Measurements from ENCODE around the gene CDH10. TPM values are rescaled to one million over a fixed set of nuclear protein-coding genes. Genes with fewer than 3 reads are reported as not detected.

The CDH10 gene
- total RNA-seq, 2 experiments from 2014 or later, result not detected

DNA sequence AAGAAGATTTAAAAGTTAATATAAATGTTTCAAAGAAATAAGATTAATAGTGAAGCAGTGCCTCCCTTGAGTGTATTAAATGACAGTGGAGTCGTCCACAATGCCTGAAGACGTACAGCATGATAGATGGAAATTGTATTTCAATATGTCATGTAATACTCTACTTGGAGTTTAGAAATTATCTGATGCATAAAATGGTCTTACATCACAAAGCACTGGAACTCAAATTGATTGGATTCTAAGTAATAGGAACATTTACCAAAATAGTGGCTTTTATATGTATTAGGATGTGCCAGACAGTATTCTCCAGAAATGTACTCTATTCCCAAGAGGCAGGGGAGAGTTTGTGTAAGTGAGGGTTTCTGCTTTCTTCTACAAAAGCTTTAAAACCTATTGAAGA is 49.4 kb downstream of the CDH10 start:
- no peak for ATAC-seq
- H3K36me3 Mint-ChIP-seq (ENCODE audit: low read depth), result no peaks in the 10 kb centered on the region
- intact Hi-C loops (cut with DNase I, micrococcal nuclease), result no loop called here

DNA sequence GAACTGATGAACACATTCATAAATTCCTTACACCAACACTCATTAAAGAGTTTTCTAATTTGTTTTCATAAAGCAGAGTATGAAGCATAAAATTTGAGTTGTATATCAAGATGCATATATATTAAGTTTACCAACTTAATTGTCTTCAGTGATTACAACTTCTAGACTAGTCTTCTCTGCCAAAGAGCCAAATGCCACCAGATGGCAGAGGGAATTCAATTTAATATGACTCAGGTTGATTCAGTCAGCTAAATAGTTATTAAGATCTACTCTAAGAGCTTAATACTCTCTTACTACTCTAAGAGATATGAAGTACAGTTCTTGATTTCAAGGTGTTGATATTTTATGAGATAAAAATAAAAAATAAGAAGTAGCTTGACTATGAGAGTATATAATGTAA is 53.4 kb downstream of the CDH10 start:
- ATAC-seq (no peak), DNase-seq (no peak)
- intact Hi-C loops (cut with DNase I, micrococcal nuclease), result no loop called here
- Mint-ChIP-seq H3K27me3 (no peaks in the 10 kb centered on the region), H3K4me1 (no peaks in the 10 kb centered on the region), H3K9me3 (ENCODE audit: low read depth) (peaks cover 6% of the 10 kb centered on the region), H3K36me3 (ENCODE audit: low read depth) (no peaks in the 10 kb centered on the region), H3K4me3 (no peak overlapping the region), H3K27ac (no peak overlapping the region)
- ChIA-PET POLR2A (no interaction called here), CTCF (no interaction called here)

More for the DNA sequence above, 49.4 kb downstream of the CDH10 start:
- H3K27me3 Mint-ChIP-seq, result no peaks in the 10 kb centered on the region
- DNase-seq, result no peak
- CTCF ChIA-PET, result no interaction called here
- no peak overlapping the region for H3K27ac Mint-ChIP-seq
- H3K4me3 Mint-ChIP-seq, result no peak overlapping the region
- peaks cover 8% of the 10 kb centered on the region for H3K9me3 Mint-ChIP-seq (ENCODE audit: low read depth)
- POLR2A ChIA-PET, result no interaction called here
- H3K4me1 Mint-ChIP-seq, result no peaks in the 10 kb centered on the region

DNA sequence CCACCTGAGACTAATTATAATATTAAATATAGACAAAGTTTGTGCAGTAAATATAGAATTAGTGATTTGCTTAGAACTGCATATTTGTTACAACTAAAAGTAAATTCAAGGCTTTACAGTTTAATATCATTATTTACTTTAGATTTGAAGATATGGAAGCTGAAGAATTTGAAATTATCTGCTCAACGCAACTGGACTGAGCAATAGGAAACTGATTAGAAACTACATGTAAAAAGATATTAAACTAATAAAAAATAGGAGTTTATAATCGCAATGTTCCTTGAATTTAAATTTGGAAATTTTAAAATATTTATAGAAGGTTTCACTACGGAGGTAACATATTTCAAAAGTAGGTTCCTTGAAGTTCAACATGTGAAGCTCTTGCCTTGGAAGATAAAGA is 55.2 kb downstream of the CDH10 start:
- no peak overlapping the region for H3K27ac Mint-ChIP-seq
- POLR2A ChIA-PET, result no interaction called here
- no peak overlapping the region for H3K4me3 Mint-ChIP-seq
- CTCF ChIA-PET, result no interaction called here
- no peaks in the 10 kb centered on the region for H3K36me3 Mint-ChIP-seq (ENCODE audit: low read depth)
- H3K9me3 Mint-ChIP-seq (ENCODE audit: low read depth), result peaks cover 10% of the 10 kb centered on the region
- H3K27me3 Mint-ChIP-seq, result no peaks in the 10 kb centered on the region
- intact Hi-C loops (cut with DNase I, micrococcal nuclease), result no loop called here
- H3K4me1 Mint-ChIP-seq, result no peaks in the 10 kb centered on the region
- no peak for DNase-seq
- ATAC-seq, result no peak

DNA sequence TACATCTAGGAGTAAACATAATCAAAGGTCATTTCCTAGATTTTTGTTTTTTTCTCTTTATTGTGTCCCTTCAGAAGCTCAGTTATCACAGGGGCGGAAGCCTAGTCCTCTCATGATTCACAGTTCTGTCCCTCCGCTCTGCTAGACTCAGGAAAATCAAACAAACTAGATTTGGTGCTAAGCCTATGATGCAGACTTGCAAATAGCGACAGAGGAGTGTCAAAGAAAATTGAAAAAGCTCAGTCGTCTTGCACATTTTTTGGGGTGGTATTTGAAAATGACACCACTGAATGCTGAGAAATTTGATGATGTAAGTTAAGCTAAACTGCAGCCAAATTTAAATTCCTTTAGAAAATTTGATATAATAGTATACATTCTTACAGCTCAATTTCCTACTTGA is 59.0 kb downstream of the CDH10 start:
- H3K4me3 Mint-ChIP-seq, result no peak overlapping the region
- intact Hi-C loops (cut with DNase I, micrococcal nuclease), result no loop called here
- H3K27ac Mint-ChIP-seq, result no peak overlapping the region
- DNase-seq, result no peak
- H3K27me3 Mint-ChIP-seq, result no peaks in the 10 kb centered on the region
- ChIA-PET CTCF (interaction anchor here (0.7 kb wide), 1 partner anchor 37 kb away, joined by 3 read pairs; no protein-coding TSS in a partner anchor), POLR2A (no interaction called here)
- H3K4me1 Mint-ChIP-seq, result no peaks in the 10 kb centered on the region
- peaks cover 4% of the 10 kb centered on the region for H3K9me3 Mint-ChIP-seq (ENCODE audit: low read depth)
- H3K36me3 Mint-ChIP-seq (ENCODE audit: low read depth), result no peaks in the 10 kb centered on the region
- ATAC-seq, result no peak

DNA sequence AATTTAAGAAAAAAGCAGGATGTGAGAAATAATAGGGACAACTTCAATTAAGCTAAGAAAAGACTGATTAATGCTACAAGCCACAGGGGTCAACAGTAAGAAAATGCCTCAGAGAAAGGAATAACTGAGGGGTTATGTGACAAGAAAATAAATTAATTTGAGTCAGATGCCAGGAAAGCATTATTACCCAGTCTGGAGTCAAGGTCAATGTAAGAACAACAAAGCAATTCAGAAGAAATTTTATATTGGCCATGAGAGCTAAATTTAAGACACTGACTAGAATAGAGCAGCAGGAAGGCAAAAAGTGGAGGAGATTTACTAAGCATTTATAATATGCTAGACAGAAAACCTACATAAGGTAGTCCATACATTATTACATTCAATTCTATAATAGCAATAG is 73.5 kb downstream of the CDH10 start:
- ChIA-PET POLR2A (no interaction called here), CTCF (no interaction called here)
- H3K27ac Mint-ChIP-seq, result no peak overlapping the region
- H3K4me3 Mint-ChIP-seq, result no peak overlapping the region
- no peaks in the 10 kb centered on the region for H3K4me1 Mint-ChIP-seq
- DNase-seq, result no peak
- H3K9me3 Mint-ChIP-seq (ENCODE audit: low read depth), result peaks cover 9% of the 10 kb centered on the region
- H3K27me3 Mint-ChIP-seq, result no peaks in the 10 kb centered on the region
- H3K36me3 Mint-ChIP-seq (ENCODE audit: low read depth), result no peaks in the 10 kb centered on the region
- no peak for ATAC-seq
- intact Hi-C loops (cut with DNase I, micrococcal nuclease), result no loop called here

DNA sequence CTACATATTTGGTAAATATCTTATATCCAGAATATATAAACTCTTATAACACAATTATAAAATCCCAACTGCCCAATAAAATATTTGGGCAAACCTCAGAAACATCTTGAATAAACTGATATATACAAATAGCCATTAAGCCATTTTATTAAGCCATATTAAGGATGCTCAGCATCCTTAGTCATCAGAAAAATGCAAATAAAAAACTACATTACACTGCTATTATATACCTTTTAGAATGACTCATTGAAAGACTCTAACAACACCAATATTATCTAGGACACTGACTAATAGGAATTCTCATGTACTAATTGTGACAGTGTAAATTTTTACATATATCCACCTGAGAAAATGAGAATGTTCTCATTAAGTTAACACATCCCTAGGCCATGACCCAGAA is 77.8 kb downstream of the CDH10 start:
- no peak overlapping the region for H3K27ac Mint-ChIP-seq
- intact Hi-C loops (cut with DNase I, micrococcal nuclease), result no loop called here
- H3K36me3 Mint-ChIP-seq (ENCODE audit: low read depth), result no peaks in the 10 kb centered on the region
- DNase-seq (no peak), ATAC-seq (no peak)
- ChIA-PET POLR2A (no interaction called here), CTCF (no interaction called here)
- no peaks in the 10 kb centered on the region for H3K27me3 Mint-ChIP-seq
- no peak overlapping the region for H3K4me3 Mint-ChIP-seq
- peaks cover 11% of the 10 kb centered on the region for H3K9me3 Mint-ChIP-seq (ENCODE audit: low read depth)
- no peaks in the 10 kb centered on the region for H3K4me1 Mint-ChIP-seq

DNA sequence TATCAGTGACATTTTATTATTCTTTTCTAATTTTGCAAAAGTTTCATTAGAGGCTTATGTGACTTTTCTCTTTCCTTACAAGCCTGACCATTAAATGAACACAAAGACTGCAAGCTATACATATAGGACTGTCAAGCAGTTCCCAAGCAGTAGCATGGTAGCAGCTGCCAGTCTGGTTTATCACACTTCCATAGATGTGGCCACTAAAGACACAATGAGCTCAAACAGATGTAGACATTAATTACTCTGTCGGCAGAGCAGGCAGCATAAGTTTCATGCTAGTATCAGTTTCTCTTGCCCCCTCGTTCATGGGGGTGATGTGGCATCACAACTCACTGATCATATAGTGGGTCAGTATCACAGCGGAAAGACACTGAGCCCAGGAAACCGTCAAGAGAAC is 89.5 kb downstream of the CDH10 start:
- POLR2A ChIA-PET, result no interaction called here
- intact Hi-C loops (cut with DNase I, micrococcal nuclease), result no loop called here
- no peak for ATAC-seq
- Mint-ChIP-seq H3K36me3 (ENCODE audit: low read depth) (no peaks in the 10 kb centered on the region), H3K4me1 (no peaks in the 10 kb centered on the region), H3K27ac (no peak overlapping the region), H3K4me3 (no peak overlapping the region), H3K9me3 (ENCODE audit: low read depth) (peaks cover 5% of the 10 kb centered on the region), H3K27me3 (no peaks in the 10 kb centered on the region)
- DNase-seq, result no peak
- CTCF ChIA-PET, result no interaction called here

DNA sequence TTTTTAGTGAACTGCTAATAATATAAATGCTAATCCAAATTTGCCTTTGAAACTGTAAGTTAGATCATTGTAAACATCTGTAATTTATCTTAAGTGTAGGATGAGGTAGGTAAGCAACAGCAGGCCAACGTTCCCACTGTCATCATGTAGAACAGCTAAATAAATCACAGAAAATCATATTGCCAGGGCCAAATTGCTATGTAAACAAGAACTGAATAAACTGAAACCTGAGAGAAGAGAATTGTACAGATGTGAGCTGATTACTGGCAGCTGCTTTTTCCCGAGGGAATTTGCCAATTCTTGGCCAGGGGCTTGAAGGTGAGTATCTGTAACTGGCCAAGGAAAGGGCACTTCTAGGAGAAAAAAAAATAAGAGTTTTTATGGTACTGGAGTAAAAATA is 97.6 kb downstream of the CDH10 start:
- intact Hi-C loops (cut with DNase I, micrococcal nuclease), result no loop called here
- POLR2A ChIA-PET, result no interaction called here
- Mint-ChIP-seq H3K4me3 (no peak overlapping the region), H3K9me3 (ENCODE audit: low read depth) (peaks cover 3% of the 10 kb centered on the region), H3K4me1 (no peaks in the 10 kb centered on the region), H3K36me3 (ENCODE audit: low read depth) (no peaks in the 10 kb centered on the region), H3K27ac (no peak overlapping the region), H3K27me3 (no peaks in the 10 kb centered on the region)
- CTCF ChIA-PET, result no interaction called here
- no peak for ATAC-seq
- no peak for DNase-seq

DNA sequence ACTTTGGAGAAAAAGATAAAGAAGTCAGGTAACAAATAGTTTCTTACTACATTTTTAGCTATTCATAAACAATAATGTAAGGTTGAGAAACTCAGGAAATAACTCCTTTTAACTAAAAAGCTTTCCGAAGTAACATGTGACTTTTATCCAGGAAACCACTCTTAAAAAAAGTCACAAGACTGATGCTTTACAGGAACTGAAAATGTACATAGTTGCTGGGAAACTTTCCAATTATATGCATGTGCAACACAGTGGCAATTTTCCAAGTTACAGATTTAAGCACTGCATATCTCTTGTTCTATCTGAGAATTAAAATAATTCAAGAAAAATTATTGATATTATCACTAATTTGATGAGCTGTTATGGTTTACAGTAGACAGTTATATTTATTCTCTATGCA is 105.2 kb downstream of the CDH10 start:
- Mint-ChIP-seq H3K4me1 (no peaks in the 10 kb centered on the region), H3K27me3 (no peaks in the 10 kb centered on the region), H3K9me3 (ENCODE audit: low read depth) (no peaks in the 10 kb centered on the region), H3K4me3 (no peak overlapping the region), H3K36me3 (ENCODE audit: low read depth) (no peaks in the 10 kb centered on the region), H3K27ac (no peak overlapping the region)
- no peak for DNase-seq
- intact Hi-C loops (cut with DNase I, micrococcal nuclease), result no loop called here
- CTCF ChIA-PET, result no interaction called here
- no peak for ATAC-seq
- POLR2A ChIA-PET, result no interaction called here

DNA sequence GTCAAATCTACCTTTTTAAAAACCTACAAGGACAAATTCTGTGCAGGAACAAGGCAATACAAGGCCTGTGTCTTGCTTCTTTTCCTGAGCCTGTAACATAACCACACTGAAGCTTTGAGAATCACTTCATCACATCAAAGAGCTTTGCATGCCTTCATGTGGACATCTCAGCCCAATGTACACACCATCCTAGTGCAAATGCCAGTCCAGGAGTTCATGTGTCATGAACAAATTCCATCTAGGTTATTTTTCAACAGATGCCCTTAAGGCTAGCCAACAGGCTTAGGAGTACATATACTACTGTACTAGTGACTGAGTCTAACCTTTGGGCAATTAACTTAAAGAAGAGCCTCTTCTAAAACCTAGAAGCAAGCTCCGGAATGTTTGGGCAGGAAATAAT is 106.4 kb downstream of the CDH10 start:
- Mint-ChIP-seq H3K9me3 (ENCODE audit: low read depth) (no peaks in the 10 kb centered on the region), H3K4me1 (no peaks in the 10 kb centered on the region), H3K27me3 (no peaks in the 10 kb centered on the region), H3K27ac (no peak overlapping the region), H3K4me3 (no peak overlapping the region), H3K36me3 (ENCODE audit: low read depth) (no peaks in the 10 kb centered on the region)
- ChIA-PET POLR2A (no interaction called here), CTCF (no interaction called here)
- no peak for DNase-seq
- intact Hi-C loops (cut with DNase I, micrococcal nuclease), result no loop called here
- no peak for ATAC-seq

DNA sequence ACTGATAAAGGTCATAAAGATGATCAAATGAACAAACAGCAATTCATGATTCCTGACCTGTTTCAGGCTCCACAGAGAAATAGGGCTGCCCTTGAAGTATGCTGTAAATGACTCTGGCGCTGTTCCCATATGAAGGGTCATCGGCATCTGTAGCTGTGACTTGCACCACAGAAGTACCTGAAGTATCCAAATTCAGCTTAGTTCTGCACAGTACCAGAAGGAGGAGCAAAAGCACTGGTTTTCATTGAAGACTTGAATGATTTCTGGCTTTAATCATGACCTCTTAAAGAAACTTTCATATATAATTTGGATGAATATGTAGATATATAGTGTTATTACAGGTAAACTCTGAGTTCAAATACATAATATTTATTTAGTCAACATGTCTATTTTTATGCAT is 109.1 kb downstream of the CDH10 start:
- intact Hi-C loops (cut with DNase I, micrococcal nuclease), result no loop called here
- H3K4me3 Mint-ChIP-seq, result no peak overlapping the region
- no peaks in the 10 kb centered on the region for H3K4me1 Mint-ChIP-seq
- ATAC-seq, result no peak
- H3K36me3 Mint-ChIP-seq (ENCODE audit: low read depth), result no peaks in the 10 kb centered on the region
- H3K27ac Mint-ChIP-seq, result no peak overlapping the region
- H3K9me3 Mint-ChIP-seq (ENCODE audit: low read depth), result no peaks in the 10 kb centered on the region
- ChIA-PET POLR2A (no interaction called here), CTCF (no interaction called here)
- DNase-seq, result no peak
- H3K27me3 Mint-ChIP-seq, result no peaks in the 10 kb centered on the region

DNA sequence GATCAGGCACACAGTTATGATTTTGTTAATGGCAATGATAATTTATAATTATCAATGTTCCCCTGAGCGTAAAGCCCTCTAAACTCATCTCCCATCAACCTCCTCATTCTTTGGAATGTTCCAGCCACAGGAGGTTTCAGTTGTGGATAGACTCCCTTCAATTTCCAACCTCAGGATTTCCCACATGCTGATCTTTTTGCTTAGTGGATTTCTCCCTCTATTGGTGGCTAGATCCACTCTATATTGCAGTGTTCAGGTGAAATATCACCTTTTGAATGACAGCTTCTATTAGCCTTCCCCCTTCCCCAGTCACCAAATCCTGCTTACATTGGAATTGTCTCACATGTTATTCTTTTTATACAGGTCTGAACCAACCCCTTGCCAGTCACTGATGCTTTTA is 113.9 kb downstream of the CDH10 start:
- intact Hi-C loops (cut with DNase I, micrococcal nuclease), result no loop called here
- H3K9me3 Mint-ChIP-seq (ENCODE audit: low read depth), result peaks cover 4% of the 10 kb centered on the region
- ATAC-seq, result no peak
- H3K36me3 Mint-ChIP-seq (ENCODE audit: low read depth), result no peaks in the 10 kb centered on the region
- no peaks in the 10 kb centered on the region for H3K4me1 Mint-ChIP-seq
- no peak overlapping the region for H3K4me3 Mint-ChIP-seq
- ChIA-PET POLR2A (no interaction called here), CTCF (no interaction called here)
- H3K27me3 Mint-ChIP-seq, result no peaks in the 10 kb centered on the region
- H3K27ac Mint-ChIP-seq, result no peak overlapping the region
- DNase-seq, result no peak

DNA sequence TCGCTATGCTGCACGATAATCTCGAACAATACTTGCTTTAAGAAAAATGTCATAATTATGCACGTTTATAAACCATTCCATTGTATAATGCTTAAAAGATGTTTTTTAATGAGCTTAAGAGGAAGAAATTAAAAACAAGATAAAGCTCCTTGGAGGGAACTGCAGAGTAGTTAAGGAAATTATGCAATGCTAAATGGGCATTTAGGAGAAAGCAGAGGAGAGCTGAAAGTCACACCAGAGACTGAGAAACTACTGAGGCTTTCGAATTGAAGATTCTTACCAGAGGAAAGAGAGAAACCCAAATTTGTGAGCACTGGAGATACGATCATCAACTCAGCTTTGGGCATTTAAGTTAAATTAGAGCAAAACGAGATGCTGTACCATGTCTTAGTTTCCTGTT is 119.4 kb downstream of the CDH10 start:
- ChIA-PET CTCF (interaction anchor here (0.5 kb wide), 1 partner anchor 12 kb away, joined by 5 read pairs; no protein-coding TSS in a partner anchor), POLR2A (no interaction called here)
- no peak overlapping the region for H3K4me3 Mint-ChIP-seq
- H3K36me3 Mint-ChIP-seq (ENCODE audit: low read depth), result no peaks in the 10 kb centered on the region
- H3K27ac Mint-ChIP-seq, result no peak overlapping the region
- DNase-seq, result no peak
- H3K4me1 Mint-ChIP-seq, result no peaks in the 10 kb centered on the region
- intact Hi-C loops (cut with DNase I, micrococcal nuclease), result no loop called here
- peaks cover 4% of the 10 kb centered on the region for H3K9me3 Mint-ChIP-seq (ENCODE audit: low read depth)
- no peak for ATAC-seq
- H3K27me3 Mint-ChIP-seq, result no peaks in the 10 kb centered on the region

All from activated CD4-positive, alpha-beta T cell treated with anti-CD3 and anti-CD28 coated beads for 36 hours (primary cell).